OCI-LY7 (cell line): ENCODE results near the gene EYA2. TPM values are rescaled to one million over a fixed set of nuclear protein-coding genes. Genes with fewer than 3 reads are reported as not detected.

Experiments
- BruUV-seq: library from RNA; stranded (reverse); fragments of 400-500 nt; replicated peaks from 2 replicates; lab custom pipeline; 2021; lab: Mats Ljungman, UMichigan
- CTCF ChIA-PET: fragments of 300-600 bp; sonication (Branson Sonifier 250); formaldehyde crosslinking; loops from one replicate; lab custom pipeline; 2022; ENCODE audit warnings: antibody characterized with exemption; ENCODE audit not compliant: unreplicated experiment; lab: Charles Lee
- POLR2A ChIA-PET: fragments of 300-600 bp; sonication (Branson Sonifier 250); formaldehyde crosslinking; loops from one replicate; lab custom pipeline; 2022; ENCODE audit warnings: antibody characterized with exemption; lab: Charles Lee
- DNase-seq: peaks from one replicate; pipeline ENCODE4 v3.0.0-alpha.2; 2015; ENCODE audit warnings: low spot score
- H2AFZ ChIP-seq: fragments of 200-600 bp; sonication (generic), shearing (Covaris generic); 2 replicates; pipeline ENCODE4 v1.6.1; 2014; ENCODE audit warnings: mild to moderate bottlenecking, antibody characterized with exemption, low read length, moderate library complexity
- H3K27ac ChIP-seq: fragments of 200-600 bp; sonication (generic); 2 replicates; pipeline ENCODE4 v1.5.1; 2014; ENCODE audit warnings: mixed run types, low read depth, mild to moderate bottlenecking, moderate library complexity, low read length, inconsistent platforms; ENCODE audit not compliant: poor library complexity, severe bottlenecking
- H3K36me3 ChIP-seq: fragments of 200-600 bp; sonication (generic); 2 replicates; pipeline ENCODE4 v1.6.1; 2014; ENCODE audit warnings: mild to moderate bottlenecking, antibody characterized with exemption, low read length, moderate library complexity, mixed read lengths; ENCODE audit not compliant: insufficient read depth
- H3K4me1 ChIP-seq: fragments of 200-600 bp; sonication (generic); 2 replicates; pipeline ENCODE4 v1.5.1; 2014; ENCODE audit warnings: mild to moderate bottlenecking, low read length; ENCODE audit not compliant: insufficient read depth, poor library complexity, severe bottlenecking
- H3K4me2 ChIP-seq: fragments of 200-600 bp; sonication (generic); 2 replicates; pipeline ENCODE4 v1.6.1; 2014; ENCODE audit warnings: mild to moderate bottlenecking, low read length
- H3K4me3 ChIP-seq: fragments of 200-600 bp; sonication (generic); 2 replicates; pipeline ENCODE4 v1.5.1; 2014; ENCODE audit warnings: mild to moderate bottlenecking, low read depth, low read length; ENCODE audit not compliant: poor library complexity, severe bottlenecking
- H3K79me2 ChIP-seq: fragments of 200-600 bp; sonication (generic); 2 replicates; pipeline ENCODE4 v1.6.1; 2016; ENCODE audit warnings: low read depth, mild to moderate bottlenecking, low read length, moderate library complexity, mixed read lengths; ENCODE audit not compliant: insufficient read depth
- H3K9me2 ChIP-seq: fragments of 200-600 bp; sonication (generic); 2 replicates; pipeline ENCODE4 v1.6.1; 2016; ENCODE audit warnings: mild to moderate bottlenecking, low read length, mixed read lengths; ENCODE audit not compliant: insufficient read depth
- H3K9me3 ChIP-seq: fragments of 200-600 bp; sonication (generic); 2 replicates; pipeline ENCODE4 v1.6.1; 2014; ENCODE audit warnings: mild to moderate bottlenecking, mixed run types, low read length, mixed read lengths
- H4K20me1 ChIP-seq: fragments of 200-600 bp; sonication (generic); 2 replicates; pipeline ENCODE4 v1.6.1; 2014; ENCODE audit warnings: mild to moderate bottlenecking, antibody characterized with exemption, low read length, moderate library complexity, mixed read lengths; ENCODE audit not compliant: insufficient read depth
- CTCF ChIP-seq: fragments of 200-600 bp; sonication (generic); conservative IDR thresholded peaks from 2 replicates; pipeline ENCODE4 v1.5.1; 2014; ENCODE audit warnings: mild to moderate bottlenecking, antibody characterized with exemption, low read length, moderate library complexity, mixed read lengths
- EZH2phosphoT487 ChIP-seq: fragments of 200-600 bp; sonication (generic); IDR thresholded peaks from 2 replicates; pipeline ENCODE4 v1.6.1; 2018; ENCODE audit warnings: low read depth, borderline replicate concordance, mild to moderate bottlenecking, mixed run types, antibody characterized with exemption, low read length, moderate library complexity, mixed read lengths
- intact Hi-C: fragments of 100-400 bp; cut with micrococcal nuclease; formaldehyde crosslinking; loops from one replicate; pipeline ENCODE4 v1.10.0; 2022; ENCODE audit not compliant: unreplicated experiment
- total RNA-seq, 2 experiments: library from RNA; depleted of rRNA in 1 of 2; stranded (reverse); fragments of >200 nt in 1 of 2; shearing (Covaris generic) in 1 of 2; gene quantifications; 2 replicates each; pipeline ENCODE4 v1.2.3, GENCODE V29; 2014 to 2022

Gene EYA2
- total RNA-seq, 2 experiments from 2014 or later = not detected

- no TSS peak for BruUV-seq
- Histone ChIP-seq H3K4me2 (no peak overlapping the region), H3K9me3 (no peaks in the 10 kb centered on the region; the same call in 1 of the 2 replicates), H3K4me1 (peaks cover 51% of the 10 kb centered on the region), H3K27ac (no peak overlapping the region), H3K36me3 (no peaks in the 10 kb centered on the region), H3K79me2 (no peaks in the 10 kb centered on the region), H4K20me1 (no peaks in the 10 kb centered on the region), H3K9me2 (no peaks in the 10 kb centered on the region), H2AFZ (peak overlapping the region; percentile 80), H3K4me3 (no peak overlapping the region)
- no peak for TF ChIP-seq EZH2phosphoT487
- CTCF ChIA-PET = no interaction called here
- POLR2A ChIA-PET = interaction anchor here (1.2 kb wide), 1 partner anchor 122 kb away, joined by 3 read pairs; no protein-coding TSS in a partner anchor
- intact Hi-C loops = no loop called here
- no peak for DNase-seq
Measured at GRCh38 chr20:46895906-46896242, 1.2 kb downstream of the EYA2 start.

- ChIA-PET POLR2A (interaction anchor here (0.5 kb wide), 1 partner anchor 95 kb away, joined by 6 read pairs; no protein-coding TSS in a partner anchor), CTCF (no interaction called here)
- no peak overlapping the region for H3K27ac ChIP-seq
- peak overlapping the region; percentile 80; the same call in 1 of the 2 replicates for H2AFZ ChIP-seq
- H4K20me1 ChIP-seq = no peaks in the 10 kb centered on the region
- DNase-seq = no peak
- intact Hi-C loops = no loop called here
- no peak for TF ChIP-seq EZH2phosphoT487
- TF ChIP-seq CTCF = no peak
- H3K36me3 ChIP-seq = no peaks in the 10 kb centered on the region
- H3K4me3 ChIP-seq = no peak overlapping the region
- no TSS peak for BruUV-seq
- no peaks in the 10 kb centered on the region for H3K79me2 ChIP-seq
- H3K9me2 ChIP-seq = no peaks in the 10 kb centered on the region
- H3K4me1 ChIP-seq = peaks cover 64% of the 10 kb centered on the region
- no peaks in the 10 kb centered on the region for H3K9me3 ChIP-seq
- no peak overlapping the region for H3K4me2 ChIP-seq
Measured at GRCh38 chr20:46897328-46897880, 2.8 kb downstream of the EYA2 start.

GRCh38 chr20:46898423-46898822 lies 3.8 kb downstream of the EYA2 start:
- H3K36me3 ChIP-seq = no peaks in the 10 kb centered on the region
- no peaks in the 10 kb centered on the region for H3K9me2 ChIP-seq
- no peak overlapping the region for H3K4me3 ChIP-seq
- H2AFZ ChIP-seq = peak overlapping the region; percentile 80; the same call in 1 of the 2 replicates
- no peaks in the 10 kb centered on the region for H4K20me1 ChIP-seq
- ChIA-PET POLR2A (interaction anchor here (0.6 kb wide), 1 partner anchor 24 kb away, joined by 3 read pairs; no protein-coding TSS in a partner anchor), CTCF (no interaction called here)
- intact Hi-C loops = no loop called here
- peaks cover 64% of the 10 kb centered on the region for H3K4me1 ChIP-seq
- H3K4me2 ChIP-seq = peak overlapping the region; percentile 65; the same call in 1 of the 2 replicates
- no peaks in the 10 kb centered on the region for H3K79me2 ChIP-seq
- no peaks in the 10 kb centered on the region for H3K9me3 ChIP-seq
- H3K27ac ChIP-seq = no peak overlapping the region
- no TSS peak for BruUV-seq
- no peak for DNase-seq
- TF ChIP-seq EZH2phosphoT487 = no peak
- TF ChIP-seq CTCF = no peak
